ENCODE measurements around the gene RGSL1.

The RGSL1 gene

GRCh38 chr1:182549811-182550210 lies 99.9 kb downstream of the RGSL1 start:
- no peaks in the 10 kb centered on the region for H3K4me1 Mint-ChIP-seq (ENCODE audit: low read depth)
- no peak overlapping the region for H3K4me3 Mint-ChIP-seq
- peaks cover 6% of the 10 kb centered on the region for H3K9me3 Mint-ChIP-seq (ENCODE audit: low read depth)
- peaks cover 8% of the 10 kb centered on the region for H3K36me3 Mint-ChIP-seq
- H3K27me3 Mint-ChIP-seq = peaks cover 19% of the 10 kb centered on the region
- no peak overlapping the region for H3K27ac Mint-ChIP-seq

- peaks cover 6% of the 10 kb centered on the region for H3K9me3 Mint-ChIP-seq (ENCODE audit: low read depth)
- peaks cover 6% of the 10 kb centered on the region for H3K36me3 Mint-ChIP-seq
- H3K4me3 Mint-ChIP-seq = no peak overlapping the region
- peaks cover 5% of the 10 kb centered on the region for H3K27me3 Mint-ChIP-seq
- no peaks in the 10 kb centered on the region for H3K4me1 Mint-ChIP-seq (ENCODE audit: low read depth)
- H3K27ac Mint-ChIP-seq = no peak overlapping the region
Observed at GRCh38 chr1:182552527-182552926, 102.6 kb downstream of the RGSL1 start.

GRCh38 chr1:182555493-182555892 lies 105.5 kb downstream of the RGSL1 start:
- Mint-ChIP-seq H3K36me3 (peaks cover 6% of the 10 kb centered on the region), H3K27ac (no peak overlapping the region), H3K4me3 (no peak overlapping the region), H3K4me1 (ENCODE audit: low read depth) (no peaks in the 10 kb centered on the region), H3K27me3 (no peaks in the 10 kb centered on the region), H3K9me3 (ENCODE audit: low read depth) (peaks cover 6% of the 10 kb centered on the region)

- no peaks in the 10 kb centered on the region for H3K27me3 Mint-ChIP-seq
- H3K9me3 Mint-ChIP-seq (ENCODE audit: low read depth) = peaks cover 6% of the 10 kb centered on the region
- H3K36me3 Mint-ChIP-seq = peaks cover 6% of the 10 kb centered on the region
- no peaks in the 10 kb centered on the region for H3K4me1 Mint-ChIP-seq (ENCODE audit: low read depth)
- H3K4me3 Mint-ChIP-seq = no peak overlapping the region
- H3K27ac Mint-ChIP-seq = no peak overlapping the region
Observed at GRCh38 chr1:182556279-182556678, 106.3 kb downstream of the RGSL1 start.

- Mint-ChIP-seq H3K27ac (no peak overlapping the region), H3K27me3 (peaks cover 1% of the 10 kb centered on the region), H3K4me1 (ENCODE audit: low read depth) (no peaks in the 10 kb centered on the region), H3K9me3 (ENCODE audit: low read depth) (no peaks in the 10 kb centered on the region), H3K4me3 (no peak overlapping the region), H3K36me3 (peaks cover 3% of the 10 kb centered on the region)
Observed at GRCh38 chr1:182560392-182560984, 110.5 kb downstream of the RGSL1 start.

- Mint-ChIP-seq H3K27me3 (peaks cover 1% of the 10 kb centered on the region), H3K4me1 (ENCODE audit: low read depth) (no peaks in the 10 kb centered on the region), H3K4me3 (no peak overlapping the region), H3K27ac (no peak overlapping the region), H3K9me3 (ENCODE audit: low read depth) (no peaks in the 10 kb centered on the region), H3K36me3 (peaks cover 3% of the 10 kb centered on the region)
Observed at GRCh38 chr1:182561456-182561855, 111.5 kb downstream of the RGSL1 start.

- Mint-ChIP-seq H3K9me3 (ENCODE audit: low read depth) (no peaks in the 10 kb centered on the region), H3K27me3 (peaks cover 1% of the 10 kb centered on the region), H3K4me1 (ENCODE audit: low read depth) (no peaks in the 10 kb centered on the region), H3K36me3 (no peaks in the 10 kb centered on the region), H3K4me3 (no peak overlapping the region), H3K27ac (no peak overlapping the region)
Observed at GRCh38 chr1:182563095-182563494, 113.1 kb downstream of the RGSL1 start.

GRCh38 chr1:182564406-182565004 lies 114.6 kb downstream of the RGSL1 start:
- Mint-ChIP-seq H3K27ac (no peak overlapping the region), H3K4me1 (ENCODE audit: low read depth) (no peaks in the 10 kb centered on the region), H3K27me3 (peaks cover 1% of the 10 kb centered on the region), H3K4me3 (no peak overlapping the region), H3K36me3 (no peaks in the 10 kb centered on the region), H3K9me3 (ENCODE audit: low read depth) (no peaks in the 10 kb centered on the region)

- Mint-ChIP-seq H3K4me1 (ENCODE audit: low read depth) (no peaks in the 10 kb centered on the region), H3K36me3 (no peaks in the 10 kb centered on the region), H3K27me3 (peaks cover 1% of the 10 kb centered on the region), H3K9me3 (ENCODE audit: low read depth) (no peaks in the 10 kb centered on the region), H3K27ac (no peak overlapping the region), H3K4me3 (no peak overlapping the region)
Observed at GRCh38 chr1:182565537-182565936, 115.6 kb downstream of the RGSL1 start.

GRCh38 chr1:182567629-182568028 lies 117.7 kb downstream of the RGSL1 start:
- Mint-ChIP-seq H3K4me1 (ENCODE audit: low read depth) (no peaks in the 10 kb centered on the region), H3K4me3 (no peak overlapping the region), H3K36me3 (peaks cover 4% of the 10 kb centered on the region), H3K9me3 (ENCODE audit: low read depth) (no peaks in the 10 kb centered on the region), H3K27me3 (peaks cover 1% of the 10 kb centered on the region), H3K27ac (no peak overlapping the region)

GRCh38 chr1:182568647-182569284 lies 118.8 kb downstream of the RGSL1 start:
- no peaks in the 10 kb centered on the region for H3K9me3 Mint-ChIP-seq (ENCODE audit: low read depth)

GRCh38 chr1:182569939-182570610 lies 120.1 kb downstream of the RGSL1 start:
- Mint-ChIP-seq H3K9me3 (ENCODE audit: low read depth) (no peaks in the 10 kb centered on the region), H3K4me1 (ENCODE audit: low read depth) (no peaks in the 10 kb centered on the region), H3K27ac (no peak overlapping the region), H3K36me3 (peaks cover 13% of the 10 kb centered on the region), H3K4me3 (no peak overlapping the region), H3K27me3 (peaks cover 1% of the 10 kb centered on the region)

More at GRCh38 chr1:182568647-182569284, 118.8 kb downstream of the RGSL1 start:
- no peak overlapping the region for H3K27ac Mint-ChIP-seq
- H3K4me3 Mint-ChIP-seq = no peak overlapping the region
- H3K36me3 Mint-ChIP-seq = peaks cover 12% of the 10 kb centered on the region
- H3K27me3 Mint-ChIP-seq = peaks cover 1% of the 10 kb centered on the region
- H3K4me1 Mint-ChIP-seq (ENCODE audit: low read depth) = no peaks in the 10 kb centered on the region

- H3K4me3 Mint-ChIP-seq = no peak overlapping the region
- no peak overlapping the region for H3K27ac Mint-ChIP-seq
- no peaks in the 10 kb centered on the region for H3K9me3 Mint-ChIP-seq (ENCODE audit: low read depth)
- peaks cover 14% of the 10 kb centered on the region for H3K36me3 Mint-ChIP-seq
- H3K27me3 Mint-ChIP-seq = no peaks in the 10 kb centered on the region
- H3K4me1 Mint-ChIP-seq (ENCODE audit: low read depth) = no peaks in the 10 kb centered on the region
Observed at GRCh38 chr1:182570611-182570970, 120.6 kb downstream of the RGSL1 start.

GRCh38 chr1:182574156-182574555 lies 124.2 kb downstream of the RGSL1 start:
- H3K9me3 Mint-ChIP-seq (ENCODE audit: low read depth) = no peaks in the 10 kb centered on the region
- no peaks in the 10 kb centered on the region for H3K27me3 Mint-ChIP-seq
- H3K27ac Mint-ChIP-seq = no peak overlapping the region
- no peak overlapping the region for H3K4me3 Mint-ChIP-seq
- H3K36me3 Mint-ChIP-seq = peaks cover 28% of the 10 kb centered on the region
- peaks cover 9% of the 10 kb centered on the region for H3K4me1 Mint-ChIP-seq (ENCODE audit: low read depth)

GRCh38 chr1:182575540-182576149 lies 125.7 kb downstream of the RGSL1 start:
- H3K36me3 Mint-ChIP-seq = peaks cover 38% of the 10 kb centered on the region
- H3K9me3 Mint-ChIP-seq (ENCODE audit: low read depth) = no peaks in the 10 kb centered on the region
- H3K27me3 Mint-ChIP-seq = no peaks in the 10 kb centered on the region
- no peak overlapping the region for H3K27ac Mint-ChIP-seq
- H3K4me3 Mint-ChIP-seq = no peak overlapping the region
- H3K4me1 Mint-ChIP-seq (ENCODE audit: low read depth) = peaks cover 16% of the 10 kb centered on the region
